ENCODE results near the gene PPP4R2. TPM values are rescaled to one million over a fixed set of nuclear protein-coding genes. Genes with fewer than 3 reads are reported as not detected.

The PPP4R2 gene
- total and polyA plus RNA-seq, 3 experiments from 2014 or later, result 45.8 to 122 (median 115) TPM

GRCh38 chr3:73030073-73030597 lies 33.5 kb downstream of the PPP4R2 start:
- no peak overlapping the region for H3K4me3 ChIP-seq (ENCODE audit: low read length)
- peak overlapping the region in 1 of 7 donors; percentile 16 for H3K4me3 Mint-ChIP-seq
- H3K27ac ChIP-seq (ENCODE audit: low read depth, low read length), result no peak overlapping the region
- H3K27ac Mint-ChIP-seq, result peak overlapping the region in 5 of 8 donors; percentile 10 to 77 (median 51)
- DNase-seq, result no peak
- H3K4me1 ChIP-seq (ENCODE audit: insufficient read depth, low read length), result peaks cover 52% of the 10 kb centered on the region
- no peaks in the 10 kb centered on the region for H3K9me3 ChIP-seq (ENCODE audit: low read length)
- no peaks in the 10 kb centered on the region for H3K9me3 Mint-ChIP-seq
- CTCF ChIA-PET, result no interaction called here
- H3K36me3 ChIP-seq (ENCODE audit: insufficient read depth, low read length), result no peaks in the 10 kb centered on the region
- H3K36me3 Mint-ChIP-seq, result peaks cover 0 to 12% (median 12%) of the 10 kb centered on the region in 3 donors
- H3K27me3 ChIP-seq (ENCODE audit: insufficient read depth, low read length, poor library complexity, severe bottlenecking), result no peaks in the 10 kb centered on the region
- H3K27me3 Mint-ChIP-seq, result no peaks in the 10 kb centered on the region
- peaks cover 78 to 94% (median 94%) of the 10 kb centered on the region in 3 donors for H3K4me1 Mint-ChIP-seq
- POLR2A ChIA-PET, result no interaction called here

- Mint-ChIP-seq H3K27me3 (no peaks in the 10 kb centered on the region), H3K9me3 (no peaks in the 10 kb centered on the region), H3K27ac (peak overlapping the region in 1 of 8 donors; percentile 62), H3K36me3 (peaks cover 0 to 13% (median 10%) of the 10 kb centered on the region in 3 donors), H3K4me1 (peaks cover 76 to 95% (median 91%) of the 10 kb centered on the region in 3 donors), H3K4me3 (no peak overlapping the region)
- ChIA-PET POLR2A (no interaction called here), CTCF (interaction anchor here (1.8 kb wide), 1 partner anchor 25 kb away, joined by 5 read pairs; no protein-coding TSS in a partner anchor)
- Histone ChIP-seq H3K4me3 (ENCODE audit: low read length) (no peak overlapping the region), H3K27me3 (ENCODE audit: insufficient read depth, low read length, poor library complexity, severe bottlenecking) (no peaks in the 10 kb centered on the region), H3K4me1 (ENCODE audit: insufficient read depth, low read length) (peaks cover 47% of the 10 kb centered on the region), H3K36me3 (ENCODE audit: insufficient read depth, low read length) (no peaks in the 10 kb centered on the region), H3K9me3 (ENCODE audit: low read length) (no peaks in the 10 kb centered on the region), H3K27ac (ENCODE audit: low read depth, low read length) (no peak overlapping the region)
- no peak for DNase-seq
Measured at GRCh38 chr3:73031573-73032103, 35.0 kb downstream of the PPP4R2 start.

- Mint-ChIP-seq H3K4me1 (peaks cover 73 to 96% (median 82%) of the 10 kb centered on the region in 3 donors), H3K36me3 (peaks cover 0 to 9% (median 4%) of the 10 kb centered on the region in 3 donors), H3K27ac (peak overlapping the region; percentile 17 to 80 (median 56)), H3K4me3 (peak overlapping the region in 3 of 7 donors; percentile 7 to 37 (median 18)), H3K27me3 (no peaks in the 10 kb centered on the region), H3K9me3 (no peaks in the 10 kb centered on the region)
- Histone ChIP-seq H3K9me3 (ENCODE audit: low read length) (no peaks in the 10 kb centered on the region), H3K36me3 (ENCODE audit: insufficient read depth, low read length) (no peaks in the 10 kb centered on the region), H3K27me3 (ENCODE audit: insufficient read depth, low read length, poor library complexity, severe bottlenecking) (no peaks in the 10 kb centered on the region), H3K4me3 (ENCODE audit: low read length) (no peak overlapping the region), H3K4me1 (ENCODE audit: insufficient read depth, low read length) (peaks cover 16% of the 10 kb centered on the region), H3K27ac (ENCODE audit: low read depth, low read length) (no peak overlapping the region)
- DNase-seq, result no peak
- ChIA-PET POLR2A (no interaction called here), CTCF (interaction anchor here (0.7 kb wide), 1 partner anchor 11 kb away, joined by 3 read pairs; no protein-coding TSS in a partner anchor)
Measured at GRCh38 chr3:73036694-73037591, 40.3 kb downstream of the PPP4R2 start.

DNA sequence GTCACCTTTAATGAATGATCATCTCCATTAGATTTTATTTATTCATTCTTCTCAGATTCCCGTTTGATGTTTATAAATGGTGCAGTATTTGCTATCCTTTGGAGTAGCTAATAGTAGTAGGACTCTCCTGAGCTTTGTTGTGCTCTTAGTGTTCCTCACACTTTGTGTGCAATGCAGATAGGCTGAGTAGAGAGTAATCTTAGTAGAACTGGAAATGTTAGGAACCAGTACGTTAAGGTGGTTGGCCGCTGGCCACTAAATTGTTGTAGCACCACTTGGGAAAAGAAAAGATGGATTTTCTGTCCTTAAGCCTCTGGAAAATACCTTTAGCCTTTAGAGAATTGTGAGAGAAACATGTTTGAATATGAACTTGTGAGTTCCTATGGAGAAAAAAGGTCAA lies 44.9 kb downstream of the PPP4R2 start:
- CTCF ChIA-PET, result no interaction called here
- H3K4me1 ChIP-seq (ENCODE audit: insufficient read depth, low read length), result peaks cover 28% of the 10 kb centered on the region
- no peaks in the 10 kb centered on the region for H3K27me3 ChIP-seq (ENCODE audit: insufficient read depth, low read length, poor library complexity, severe bottlenecking)
- Mint-ChIP-seq H3K9me3 (no peaks in the 10 kb centered on the region), H3K4me1 (peaks cover 73 to 96% (median 86%) of the 10 kb centered on the region in 3 donors), H3K4me3 (peak overlapping the region in 2 of 7 donors; percentile 1 to 3), H3K36me3 (peaks cover 0 to 1% (median 1%) of the 10 kb centered on the region in 3 donors), H3K27ac (peak overlapping the region in 4 of 8 donors; percentile 17 to 73 (median 52)), H3K27me3 (no peaks in the 10 kb centered on the region)
- no peaks in the 10 kb centered on the region for H3K9me3 ChIP-seq (ENCODE audit: low read length)
- no peak overlapping the region for H3K27ac ChIP-seq (ENCODE audit: low read depth, low read length)
- POLR2A ChIA-PET, result no interaction called here
- no peak overlapping the region for H3K4me3 ChIP-seq (ENCODE audit: low read length)
- DNase-seq, result no peak
- H3K36me3 ChIP-seq (ENCODE audit: insufficient read depth, low read length), result no peaks in the 10 kb centered on the region

DNA sequence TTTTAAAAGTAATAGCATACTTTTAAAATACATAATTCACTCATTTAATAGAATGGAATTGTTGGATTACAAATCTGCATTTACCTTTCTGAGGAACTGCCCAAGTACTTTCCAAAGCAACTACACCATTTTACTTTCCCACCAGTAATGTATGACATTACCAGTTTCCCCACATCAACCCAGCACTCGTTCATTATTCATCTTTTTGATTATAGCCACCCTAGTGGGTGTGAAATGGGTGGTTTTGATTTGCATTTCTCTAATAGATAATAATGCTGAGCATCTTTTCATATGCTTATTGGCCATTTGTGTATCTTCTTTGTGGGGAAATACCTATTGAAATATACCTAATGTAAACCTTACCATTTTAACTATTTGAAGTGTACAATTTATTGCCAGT lies 46.8 kb downstream of the PPP4R2 start:
- Histone ChIP-seq H3K4me1 (ENCODE audit: insufficient read depth, low read length) (peaks cover 23% of the 10 kb centered on the region), H3K4me3 (ENCODE audit: low read length) (no peak overlapping the region), H3K27ac (ENCODE audit: low read depth, low read length) (no peak overlapping the region), H3K27me3 (ENCODE audit: insufficient read depth, low read length, poor library complexity, severe bottlenecking) (no peaks in the 10 kb centered on the region), H3K9me3 (ENCODE audit: low read length) (no peaks in the 10 kb centered on the region), H3K36me3 (ENCODE audit: insufficient read depth, low read length) (no peaks in the 10 kb centered on the region)
- H3K27ac Mint-ChIP-seq, result peak overlapping the region in 5 of 8 donors; percentile 1 to 46 (median 23)
- no peak overlapping the region for H3K4me3 Mint-ChIP-seq
- POLR2A ChIA-PET, result no interaction called here
- H3K4me1 Mint-ChIP-seq, result peaks cover 63 to 87% (median 73%) of the 10 kb centered on the region in 3 donors
- H3K9me3 Mint-ChIP-seq, result no peaks in the 10 kb centered on the region
- H3K36me3 Mint-ChIP-seq, result peaks cover 0 to 12% (median 0%) of the 10 kb centered on the region in 3 donors
- DNase-seq, result no peak
- no peaks in the 10 kb centered on the region for H3K27me3 Mint-ChIP-seq
- CTCF ChIA-PET, result no interaction called here

DNA sequence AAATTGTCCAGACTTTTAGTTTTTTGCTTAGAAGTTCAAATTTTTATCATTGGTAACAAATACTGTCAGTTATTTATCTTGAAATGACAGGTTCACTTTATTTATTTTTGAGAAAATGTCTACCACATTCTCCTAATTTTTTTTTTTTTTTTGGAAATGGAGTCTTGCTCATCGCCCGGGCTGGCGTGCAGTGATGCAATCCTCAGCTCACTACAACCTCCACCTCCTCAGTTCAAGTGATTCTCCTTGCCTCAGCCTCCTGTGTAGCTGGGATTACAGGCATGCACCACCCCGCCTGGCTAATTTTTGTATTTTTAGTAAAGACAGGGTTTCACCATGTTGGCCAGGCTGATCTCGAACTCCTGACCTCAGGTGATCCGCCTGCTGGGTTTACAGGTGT lies 48.8 kb downstream of the PPP4R2 start:
- no peaks in the 10 kb centered on the region for H3K27me3 Mint-ChIP-seq
- Histone ChIP-seq H3K9me3 (ENCODE audit: low read length) (no peaks in the 10 kb centered on the region), H3K4me1 (ENCODE audit: insufficient read depth, low read length) (peaks cover 23% of the 10 kb centered on the region), H3K27ac (ENCODE audit: low read depth, low read length) (no peak overlapping the region), H3K27me3 (ENCODE audit: insufficient read depth, low read length, poor library complexity, severe bottlenecking) (no peaks in the 10 kb centered on the region), H3K36me3 (ENCODE audit: insufficient read depth, low read length) (no peaks in the 10 kb centered on the region), H3K4me3 (ENCODE audit: low read length) (no peak overlapping the region)
- ChIA-PET CTCF (no interaction called here), POLR2A (no interaction called here)
- peaks cover 0 to 21% (median 0%) of the 10 kb centered on the region in 3 donors for H3K36me3 Mint-ChIP-seq
- no peaks in the 10 kb centered on the region for H3K9me3 Mint-ChIP-seq
- H3K4me1 Mint-ChIP-seq, result peaks cover 58 to 74% (median 73%) of the 10 kb centered on the region in 3 donors
- DNase-seq, result no peak
- no peak overlapping the region for H3K4me3 Mint-ChIP-seq
- peak overlapping the region in 2 of 8 donors; percentile 12 to 47 for H3K27ac Mint-ChIP-seq

DNA sequence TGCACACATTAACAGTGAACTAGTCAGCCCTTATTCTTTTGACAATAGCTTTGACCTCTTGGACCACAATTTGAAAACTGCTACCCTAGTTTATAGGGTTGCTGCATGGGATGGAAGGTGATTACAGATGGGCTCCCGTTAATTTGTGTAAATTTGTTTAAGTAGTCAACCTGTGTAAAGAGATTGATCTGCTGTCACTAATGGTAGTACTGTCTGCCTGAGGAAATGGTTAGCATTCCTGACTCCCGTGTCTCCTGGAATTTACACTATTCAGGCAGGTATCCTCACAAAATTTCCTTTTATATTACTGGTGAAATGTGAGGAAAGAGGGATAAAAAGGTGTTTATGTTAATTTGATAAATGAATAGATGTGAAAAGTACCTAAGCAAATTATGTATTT lies 49.6 kb downstream of the PPP4R2 start:
- no peaks in the 10 kb centered on the region for H3K9me3 Mint-ChIP-seq
- peaks cover 52 to 73% (median 72%) of the 10 kb centered on the region in 3 donors for H3K4me1 Mint-ChIP-seq
- H3K27me3 ChIP-seq (ENCODE audit: insufficient read depth, low read length, poor library complexity, severe bottlenecking), result no peaks in the 10 kb centered on the region
- DNase-seq, result no peak
- peaks cover 0 to 23% (median 0%) of the 10 kb centered on the region in 3 donors for H3K36me3 Mint-ChIP-seq
- H3K27ac ChIP-seq (ENCODE audit: low read depth, low read length), result no peak overlapping the region
- peak overlapping the region in 4 of 8 donors; percentile 12 to 75 (median 34) for H3K27ac Mint-ChIP-seq
- H3K27me3 Mint-ChIP-seq, result no peaks in the 10 kb centered on the region
- peaks cover 16% of the 10 kb centered on the region for H3K4me1 ChIP-seq (ENCODE audit: insufficient read depth, low read length)
- H3K36me3 ChIP-seq (ENCODE audit: insufficient read depth, low read length), result no peaks in the 10 kb centered on the region
- no peak overlapping the region for H3K4me3 ChIP-seq (ENCODE audit: low read length)
- CTCF ChIA-PET, result no interaction called here
- H3K9me3 ChIP-seq (ENCODE audit: low read length), result no peaks in the 10 kb centered on the region
- POLR2A ChIA-PET, result no interaction called here
- H3K4me3 Mint-ChIP-seq, result peak overlapping the region in 1 of 7 donors; percentile 1

GRCh38 chr3:73049319-73049718 lies 52.7 kb downstream of the PPP4R2 start:
- no peaks in the 10 kb centered on the region for H3K36me3 ChIP-seq (ENCODE audit: insufficient read depth, low read length)
- no peak overlapping the region for H3K27ac ChIP-seq (ENCODE audit: low read depth, low read length)
- H3K4me1 ChIP-seq (ENCODE audit: insufficient read depth, low read length), result peaks cover 3% of the 10 kb centered on the region
- peaks cover 31 to 67% (median 62%) of the 10 kb centered on the region in 3 donors for H3K4me1 Mint-ChIP-seq
- H3K27me3 ChIP-seq (ENCODE audit: insufficient read depth, low read length, poor library complexity, severe bottlenecking), result no peaks in the 10 kb centered on the region
- no peak overlapping the region for H3K4me3 ChIP-seq (ENCODE audit: low read length)
- H3K9me3 ChIP-seq (ENCODE audit: low read length), result no peaks in the 10 kb centered on the region
- no peaks in the 10 kb centered on the region for H3K27me3 Mint-ChIP-seq
- H3K27ac Mint-ChIP-seq, result peak overlapping the region in 1 of 8 donors; percentile 50
- no peaks in the 10 kb centered on the region for H3K9me3 Mint-ChIP-seq
- DNase-seq, result no peak
- CTCF ChIA-PET, result no interaction called here
- no peak overlapping the region for H3K4me3 Mint-ChIP-seq
- H3K36me3 Mint-ChIP-seq, result peaks cover 0 to 26% (median 0%) of the 10 kb centered on the region in 3 donors
- POLR2A ChIA-PET, result no interaction called here

All from CD8-positive, alpha-beta memory T cell (primary cell).